Tibial nerve (tissue), 4 donors: Measurements from ENCODE around the gene CGNL1.

Experiments used
- EP300 ChIP-seq, 2 donors: sonication (generic); formaldehyde crosslinking; IDR thresholded peaks; one replicate each; pipeline ENCODE4 v1.6.1; 2017; ENCODE audit warnings: antibody characterized with exemption in 2 of 2, mild to moderate bottlenecking in 1 of 2
- POLR2A ChIP-seq, 2 donors: fragments of 450-650 bp; IDR thresholded peaks; one replicate each; pipeline ENCODE4 v1.6.1; 2017; ENCODE audit warnings: antibody characterized with exemption in 2 of 2, mild to moderate bottlenecking in 2 of 2, moderate library complexity in 2 of 2
- TF ChIP-seq, protein P1 (sequence below), 5 experiments: fragments of 200-600 bp in 3 of 5; fragments of 450-650 bp in 2 of 5; sonication (generic) in 3 of 5; IDR thresholded peaks; one replicate each; pipeline ENCODE4 v1.5.1; 2016 to 2019; ENCODE audit warnings: antibody characterized with exemption in 5 of 5, mild to moderate bottlenecking in 3 of 5, moderate library complexity in 2 of 5

DNA sequence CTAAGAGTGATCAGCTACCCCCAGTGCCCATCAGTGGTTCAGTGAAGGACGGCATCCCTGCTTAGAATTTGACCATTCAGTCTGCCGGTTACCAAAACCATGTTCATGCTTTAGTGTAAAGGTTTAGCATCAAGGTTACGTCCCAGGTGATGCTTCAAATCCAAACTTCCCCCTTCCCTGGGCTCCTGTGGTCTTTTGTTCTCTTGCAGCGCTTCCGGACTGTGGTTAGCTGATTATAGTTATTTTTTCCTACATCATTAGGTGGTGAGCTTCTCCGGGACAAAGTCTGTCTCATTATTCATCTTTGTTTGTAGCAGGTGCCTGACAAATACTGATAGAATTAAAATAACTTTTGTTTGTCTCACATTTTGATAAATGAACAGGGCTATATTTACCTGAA is 187.1 kb downstream of the CGNL1 start:
- TF ChIP-seq EP300 (IDR thresholded peaks at IDR 0.05) (no peak), POLR2A (IDR thresholded peaks at IDR 0.05) (no peak)
- TF ChIP-seq, protein P1, sequence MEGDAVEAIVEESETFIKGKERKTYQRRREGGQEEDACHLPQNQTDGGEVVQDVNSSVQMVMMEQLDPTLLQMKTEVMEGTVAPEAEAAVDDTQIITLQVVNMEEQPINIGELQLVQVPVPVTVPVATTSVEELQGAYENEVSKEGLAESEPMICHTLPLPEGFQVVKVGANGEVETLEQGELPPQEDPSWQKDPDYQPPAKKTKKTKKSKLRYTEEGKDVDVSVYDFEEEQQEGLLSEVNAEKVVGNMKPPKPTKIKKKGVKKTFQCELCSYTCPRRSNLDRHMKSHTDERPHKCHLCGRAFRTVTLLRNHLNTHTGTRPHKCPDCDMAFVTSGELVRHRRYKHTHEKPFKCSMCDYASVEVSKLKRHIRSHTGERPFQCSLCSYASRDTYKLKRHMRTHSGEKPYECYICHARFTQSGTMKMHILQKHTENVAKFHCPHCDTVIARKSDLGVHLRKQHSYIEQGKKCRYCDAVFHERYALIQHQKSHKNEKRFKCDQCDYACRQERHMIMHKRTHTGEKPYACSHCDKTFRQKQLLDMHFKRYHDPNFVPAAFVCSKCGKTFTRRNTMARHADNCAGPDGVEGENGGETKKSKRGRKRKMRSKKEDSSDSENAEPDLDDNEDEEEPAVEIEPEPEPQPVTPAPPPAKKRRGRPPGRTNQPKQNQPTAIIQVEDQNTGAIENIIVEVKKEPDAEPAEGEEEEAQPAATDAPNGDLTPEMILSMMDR (IDR thresholded peaks at IDR 0.05) = no peak
